HCT116 (cell line): ENCODE results near the gene ADAMTSL5. TPM values are rescaled to one million over a fixed set of nuclear protein-coding genes. Genes with fewer than 3 reads are reported as not detected.

Experiments used
- ATAC-seq: fragments of 200-7000 bp; cut with Tn5 transposase; 2 replicates; pipeline ENCODE4 v1.9.1; 2020; ENCODE audit warnings: mild to moderate bottlenecking, moderate library complexity
- BruUV-seq: library from RNA; stranded (reverse); fragments of 400-500 nt; replicated peaks from 2 replicates; lab custom pipeline; 2021; lab: Mats Ljungman, UMichigan
- CTCF ChIA-PET: fragments of 300-600 bp; sonication (Branson Sonifier 250); formaldehyde crosslinking; loops from one replicate; lab custom pipeline; 2021; ENCODE audit warnings: antibody characterized with exemption; lab: Charles Lee
- POLR2A ChIA-PET: fragments of 300-600, 350-600 bp; sonication (Branson Sonifier 250); formaldehyde crosslinking; loops from one replicate; lab custom pipeline; 2021; ENCODE audit warnings: antibody characterized with exemption; lab: Charles Lee
- RAD21 ChIA-PET, 2 experiments: fragments of 300-600 bp; sonication (Branson Sonifier 250); formaldehyde crosslinking; loops; one replicate each; lab custom pipeline; 2023; ENCODE audit warnings: low total read pairs in 2 of 2; ENCODE audit not compliant: uncharacterized antibody in 2 of 2, unreplicated experiment in 2 of 2, low non-redundant PET in 1 of 2; lab: Charles Lee
- DNase-seq: peaks from one replicate; pipeline ENCODE4 v3.0.0-alpha.2; 2010; ENCODE audit warnings: low read depth, low spot score
- H2AFZ ChIP-seq: fragments of 200-600 bp; shearing (Covaris generic), sonication (generic); 2 replicates; pipeline ENCODE4 v1.6.1; 2017; ENCODE audit warnings: low read depth, mixed run types, mixed read lengths, antibody characterized with exemption, low read length; ENCODE audit not compliant: poor library complexity, severe bottlenecking
- H3K27ac ChIP-seq: 2 replicates; pipeline ENCODE4 v1.5.1; 2012; ENCODE audit warnings: low read depth, low read length
- H3K27me3 ChIP-seq: fragments of 200-600 bp; sonication (generic); 2 replicates; pipeline ENCODE4 v1.6.1; 2016; ENCODE audit warnings: mixed run types, low read length, mixed read lengths; ENCODE audit not compliant: insufficient read depth
- H3K36me3 ChIP-seq, 2 experiments: fragments of 200-500 bp in 1 of 2; fragments of 200-600 bp in 1 of 2; sonication (Bioruptor generic) in 1 of 2; sonication (generic) in 1 of 2; 2 replicates each; pipeline versions ENCODE4 v1.5.1 to v1.6.1; 2014 to 2016; ENCODE audit warnings: low read length in 2 of 2, inconsistent platforms in 1 of 2, mixed read lengths in 1 of 2, mixed run types in 1 of 2; ENCODE audit not compliant: insufficient read depth in 2 of 2, control insufficient read depth in 1 of 2
- H3K4me1 ChIP-seq, 2 experiments: fragments of 200-600 bp in 1 of 2; sonication (generic) in 1 of 2; 2 replicates each; pipeline versions ENCODE4 v1.5.1 to v1.6.1; 2012 to 2017; ENCODE audit warnings: low read length in 2 of 2, inconsistent platforms in 1 of 2, mild to moderate bottlenecking in 1 of 2, mixed read lengths in 1 of 2, mixed run types in 1 of 2, moderate library complexity in 1 of 2; ENCODE audit not compliant: insufficient read depth in 2 of 2, control insufficient read depth in 1 of 2
- H3K4me2 ChIP-seq: fragments of 200-600 bp; sonication (generic); 2 replicates; pipeline ENCODE4 v1.6.1; 2017; ENCODE audit warnings: mixed run types, low read length, mixed read lengths
- H3K4me3 ChIP-seq, 2 experiments: fragments of 200-600 bp in 1 of 2; sonication (generic) in 1 of 2; replicated peaks in 1 of 2; 2 replicates each; pipeline ENCODE4 v1.5.1; 2011 to 2016; ENCODE audit warnings: low read length in 2 of 2, control low read depth in 1 of 2, low read depth in 1 of 2, mild to moderate bottlenecking in 1 of 2, mixed read lengths in 1 of 2, mixed run types in 1 of 2
- H3K79me2 ChIP-seq: fragments of 200-600 bp; sonication (generic); 2 replicates; pipeline ENCODE4 v1.6.1; 2017; ENCODE audit warnings: mild to moderate bottlenecking, mixed run types, low read length, moderate library complexity, mixed read lengths; ENCODE audit not compliant: insufficient read depth
- H3K9ac ChIP-seq: fragments of 200-600 bp; sonication (generic); 2 replicates; pipeline ENCODE4 v1.6.1; 2016; ENCODE audit warnings: low read length, mixed read lengths
- H3K9me2 ChIP-seq: fragments of 200-600 bp; sonication (generic), shearing (Covaris generic); 2 replicates; pipeline ENCODE4 v1.6.1; 2017; ENCODE audit warnings: mixed run types, mild to moderate bottlenecking, moderate library complexity; ENCODE audit not compliant: insufficient read depth
- H3K9me3 ChIP-seq, 2 experiments: fragments of 200-500 bp in 1 of 2; fragments of 200-600 bp in 1 of 2; sonication (Bioruptor generic) in 1 of 2; sonication (generic) in 1 of 2; 2 replicates each; pipeline ENCODE4 v1.6.1; 2014 to 2017; ENCODE audit warnings: low read length in 2 of 2, mixed read lengths in 2 of 2, inconsistent platforms in 1 of 2, low read depth in 1 of 2, mild to moderate bottlenecking in 1 of 2, mixed run types in 1 of 2, moderate library complexity in 1 of 2; ENCODE audit not compliant: control insufficient read depth in 1 of 2, insufficient read depth in 1 of 2
- H4K20me1 ChIP-seq: fragments of 200-600 bp; sonication (generic), shearing (Covaris generic); 2 replicates; pipeline ENCODE4 v1.6.1; 2017; ENCODE audit warnings: mixed run types, mild to moderate bottlenecking, moderate library complexity; ENCODE audit not compliant: insufficient read depth
- CBX3 ChIP-seq: IDR thresholded peaks from 2 replicates; pipeline ENCODE4 v1.6.1; 2012; ENCODE audit warnings: low read depth
- CEBPB ChIP-seq: IDR thresholded peaks from 2 replicates; pipeline ENCODE4 v1.6.1; 2012; ENCODE audit warnings: low read depth
- EGR1 ChIP-seq: IDR thresholded peaks from 2 replicates; pipeline ENCODE4 v1.6.1; 2012; ENCODE audit warnings: low read depth
- ELF1 ChIP-seq: IDR thresholded peaks from 2 replicates; pipeline ENCODE4 v1.6.1; 2012; ENCODE audit warnings: low read depth, borderline replicate concordance
- EZH2 ChIP-seq: fragments of 200-600 bp; sonication (generic); IDR thresholded peaks from 2 replicates; pipeline ENCODE4 v1.6.1; 2017; ENCODE audit warnings: antibody characterized with exemption, mixed run types
- EZH2phosphoT487 ChIP-seq: fragments of 200-600 bp; IDR thresholded peaks from 2 replicates; pipeline ENCODE4 v1.6.1; 2018; ENCODE audit warnings: antibody characterized with exemption, borderline replicate concordance
- FOSL1 ChIP-seq: IDR thresholded peaks from 2 replicates; pipeline ENCODE4 v1.6.1; 2012; ENCODE audit warnings: low read depth
- JUND ChIP-seq: IDR thresholded peaks from 2 replicates; pipeline ENCODE4 v1.6.1; 2012
- POLR2A ChIP-seq: IDR thresholded peaks from 2 replicates; pipeline ENCODE4 v1.7.0; 2011; ENCODE audit warnings: borderline replicate concordance; ENCODE audit not compliant: insufficient read depth, insufficient read length; ENCODE audit errors: extremely low read depth
- POLR2AphosphoS5 ChIP-seq: IDR thresholded peaks from 2 replicates; pipeline ENCODE4 v1.6.1; 2011; ENCODE audit warnings: mild to moderate bottlenecking, low read depth, low read length, moderate library complexity
- RAD21 ChIP-seq: IDR thresholded peaks from 2 replicates; pipeline ENCODE4 v1.6.1; 2012; ENCODE audit warnings: low read depth, mild to moderate bottlenecking
- SIN3A ChIP-seq: IDR thresholded peaks from 2 replicates; pipeline ENCODE4 v1.6.1; 2012; ENCODE audit warnings: low read depth
- SP1 ChIP-seq: IDR thresholded peaks from 2 replicates; pipeline ENCODE4 v1.6.1; 2012; ENCODE audit warnings: low read depth
- TCF7L2 ChIP-seq: IDR thresholded peaks from 2 replicates; pipeline ENCODE4 v1.7.0; 2011; ENCODE audit warnings: borderline replicate concordance, inconsistent platforms; ENCODE audit not compliant: insufficient read depth, insufficient read length; ENCODE audit errors: extremely low read depth
- ZFX ChIP-seq: fragments of 450-650 bp; IDR thresholded peaks from 2 replicates; pipeline ENCODE4 v1.6.1; 2017
- ZNF274 ChIP-seq: fragments of 200-500 bp; sonication (Bioruptor generic); IDR thresholded peaks from 2 replicates; pipeline ENCODE4 v1.6.1; 2014; ENCODE audit warnings: mild to moderate bottlenecking, low read depth, low read length, inconsistent platforms
- intact Hi-C: fragments of 100-400 bp; cut with micrococcal nuclease; formaldehyde crosslinking; loops from 2 replicates; pipeline ENCODE4 v1.10.0; 2022
- total RNA-seq: library from RNA; stranded (reverse); gene quantifications from one replicate; pipeline ENCODE4 v1.2.1, GENCODE V29; 2021; ENCODE audit not compliant: unreplicated experiment
- TF ChIP-seq, protein P1 (sequence below): IDR thresholded peaks from 2 replicates; pipeline ENCODE4 v1.6.1; 2011; ENCODE audit warnings: mild to moderate bottlenecking, low read length, moderate library complexity; ENCODE audit not compliant: insufficient replicate concordance; ENCODE audit errors: extremely low read depth
- TF ChIP-seq, protein P2 (sequence below): IDR thresholded peaks from 2 replicates; pipeline ENCODE4 v1.6.1; 2012; ENCODE audit warnings: low read depth

ADAMTSL5 gene
- total RNA-seq, 1 experiment from 2014 or later: 24.0 TPM

DNA sequence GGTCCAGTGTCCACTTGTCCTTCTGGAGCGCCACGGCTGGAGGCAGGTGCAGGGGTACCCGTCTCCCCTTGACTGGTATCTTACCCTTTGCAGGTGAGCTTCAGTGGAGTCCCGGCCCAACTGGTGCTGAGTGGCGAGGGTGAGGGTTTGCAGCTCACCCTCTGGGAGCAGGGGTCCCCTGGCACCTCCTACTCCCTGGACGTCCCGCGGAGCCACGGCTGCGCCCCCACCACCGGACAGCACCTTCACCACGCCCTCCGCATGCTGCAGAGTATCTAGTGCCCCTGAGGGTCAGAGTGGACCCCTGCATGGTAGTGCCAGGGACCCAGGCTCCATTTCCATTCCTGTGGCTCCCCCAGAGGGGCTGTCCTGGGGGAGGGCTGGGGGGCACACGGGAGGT is 22.2 kb upstream of the ADAMTSL5 start:
- no peak overlapping the region for H3K4me2 ChIP-seq
- H3K27ac ChIP-seq: no peak overlapping the region
- H4K20me1 ChIP-seq: no peaks in the 10 kb centered on the region
- TF ChIP-seq SP1: no peak
- TF ChIP-seq EZH2: no peak
- TF ChIP-seq ELF1: no peak
- TF ChIP-seq EZH2phosphoT487: no peak
- TF ChIP-seq POLR2AphosphoS5: no peak
- TF ChIP-seq CEBPB: no peak
- no peak for TF ChIP-seq FOSL1
- TF ChIP-seq RAD21: no peak
- TF ChIP-seq, protein P1, sequence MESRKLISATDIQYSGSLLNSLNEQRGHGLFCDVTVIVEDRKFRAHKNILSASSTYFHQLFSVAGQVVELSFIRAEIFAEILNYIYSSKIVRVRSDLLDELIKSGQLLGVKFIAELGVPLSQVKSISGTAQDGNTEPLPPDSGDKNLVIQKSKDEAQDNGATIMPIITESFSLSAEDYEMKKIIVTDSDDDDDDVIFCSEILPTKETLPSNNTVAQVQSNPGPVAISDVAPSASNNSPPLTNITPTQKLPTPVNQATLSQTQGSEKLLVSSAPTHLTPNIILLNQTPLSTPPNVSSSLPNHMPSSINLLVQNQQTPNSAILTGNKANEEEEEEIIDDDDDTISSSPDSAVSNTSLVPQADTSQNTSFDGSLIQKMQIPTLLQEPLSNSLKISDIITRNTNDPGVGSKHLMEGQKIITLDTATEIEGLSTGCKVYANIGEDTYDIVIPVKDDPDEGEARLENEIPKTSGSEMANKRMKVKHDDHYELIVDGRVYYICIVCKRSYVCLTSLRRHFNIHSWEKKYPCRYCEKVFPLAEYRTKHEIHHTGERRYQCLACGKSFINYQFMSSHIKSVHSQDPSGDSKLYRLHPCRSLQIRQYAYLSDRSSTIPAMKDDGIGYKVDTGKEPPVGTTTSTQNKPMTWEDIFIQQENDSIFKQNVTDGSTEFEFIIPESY: no peak
- TF ChIP-seq TCF7L2: no peak
- no peak for TF ChIP-seq JUND
- TF ChIP-seq ZFX: no peak
- TF ChIP-seq, protein P2, sequence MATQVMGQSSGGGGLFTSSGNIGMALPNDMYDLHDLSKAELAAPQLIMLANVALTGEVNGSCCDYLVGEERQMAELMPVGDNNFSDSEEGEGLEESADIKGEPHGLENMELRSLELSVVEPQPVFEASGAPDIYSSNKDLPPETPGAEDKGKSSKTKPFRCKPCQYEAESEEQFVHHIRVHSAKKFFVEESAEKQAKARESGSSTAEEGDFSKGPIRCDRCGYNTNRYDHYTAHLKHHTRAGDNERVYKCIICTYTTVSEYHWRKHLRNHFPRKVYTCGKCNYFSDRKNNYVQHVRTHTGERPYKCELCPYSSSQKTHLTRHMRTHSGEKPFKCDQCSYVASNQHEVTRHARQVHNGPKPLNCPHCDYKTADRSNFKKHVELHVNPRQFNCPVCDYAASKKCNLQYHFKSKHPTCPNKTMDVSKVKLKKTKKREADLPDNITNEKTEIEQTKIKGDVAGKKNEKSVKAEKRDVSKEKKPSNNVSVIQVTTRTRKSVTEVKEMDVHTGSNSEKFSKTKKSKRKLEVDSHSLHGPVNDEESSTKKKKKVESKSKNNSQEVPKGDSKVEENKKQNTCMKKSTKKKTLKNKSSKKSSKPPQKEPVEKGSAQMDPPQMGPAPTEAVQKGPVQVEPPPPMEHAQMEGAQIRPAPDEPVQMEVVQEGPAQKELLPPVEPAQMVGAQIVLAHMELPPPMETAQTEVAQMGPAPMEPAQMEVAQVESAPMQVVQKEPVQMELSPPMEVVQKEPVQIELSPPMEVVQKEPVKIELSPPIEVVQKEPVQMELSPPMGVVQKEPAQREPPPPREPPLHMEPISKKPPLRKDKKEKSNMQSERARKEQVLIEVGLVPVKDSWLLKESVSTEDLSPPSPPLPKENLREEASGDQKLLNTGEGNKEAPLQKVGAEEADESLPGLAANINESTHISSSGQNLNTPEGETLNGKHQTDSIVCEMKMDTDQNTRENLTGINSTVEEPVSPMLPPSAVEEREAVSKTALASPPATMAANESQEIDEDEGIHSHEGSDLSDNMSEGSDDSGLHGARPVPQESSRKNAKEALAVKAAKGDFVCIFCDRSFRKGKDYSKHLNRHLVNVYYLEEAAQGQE: no peak
- no peak for TF ChIP-seq POLR2A
- no peak for TF ChIP-seq CBX3
- TF ChIP-seq SIN3A: no peak
- no peak for TF ChIP-seq ZNF274
- no peak for TF ChIP-seq EGR1
- intact Hi-C loops: no loop called here
- no peaks in the 10 kb centered on the region for H3K36me3 ChIP-seq
- no peak overlapping the region for H2AFZ ChIP-seq
- H3K9me3 ChIP-seq: no peaks in the 10 kb centered on the region
- BruUV-seq: no TSS peak
- H3K9ac ChIP-seq: no peak overlapping the region
- ChIA-PET RAD21 (no interaction called here), POLR2A (no interaction called here), CTCF (no interaction called here)
- no peak for DNase-seq
- H3K9me2 ChIP-seq: no peaks in the 10 kb centered on the region
- H3K79me2 ChIP-seq: no peaks in the 10 kb centered on the region
- ATAC-seq: no peak
- H3K4me1 ChIP-seq: no peaks in the 10 kb centered on the region
- no peaks in the 10 kb centered on the region for H3K27me3 ChIP-seq
- H3K4me3 ChIP-seq: no peak overlapping the region
